Naive B cell (primary cell): ENCODE results near the gene CTIF. TPM values are rescaled to one million over a fixed set of nuclear protein-coding genes. Genes with fewer than 3 reads are reported as not detected.

Experiments used
- ATAC-seq, 2 donors: fragments of 150-1000 bp; cut with Tn5 transposase; 2 replicates each; pipeline ENCODE4 v1.10.0; 2021; ENCODE audit warnings: low read depth in 2 of 2, mild to moderate bottlenecking in 2 of 2, moderate library complexity in 2 of 2
- DNase-seq: peaks from one replicate; pipeline ENCODE4 v3.0.0; 2022
- H3K27ac Mint-ChIP-seq, 6 donors: one replicate each; pipeline ENCODE4 v1.8.0; 2020 to 2022; ENCODE audit warnings: mild to moderate bottlenecking in 6 of 6, mixed read lengths in 6 of 6, moderate library complexity in 5 of 6, inconsistent platforms in 2 of 6
- H3K27me3 Mint-ChIP-seq, 3 donors: one replicate each; pipeline ENCODE4 v1.8.0; 2021 to 2022; ENCODE audit warnings: mixed read lengths in 3 of 3, mild to moderate bottlenecking in 1 of 3
- H3K36me3 Mint-ChIP-seq, 2 donors: one replicate each; pipeline ENCODE4 v1.8.0; 2020 to 2022; ENCODE audit warnings: mixed read lengths in 2 of 2, inconsistent platforms in 1 of 2, mild to moderate bottlenecking in 1 of 2
- H3K4me1 Mint-ChIP-seq, 3 donors: one replicate each; pipeline ENCODE4 v1.8.0; 2020 to 2022; ENCODE audit warnings: mixed read lengths in 3 of 3, inconsistent platforms in 1 of 3, mild to moderate bottlenecking in 1 of 3, moderate library complexity in 1 of 3
- H3K4me3 Mint-ChIP-seq, 8 donors: one replicate each; pipeline ENCODE4 v1.8.0; 2020 to 2022; ENCODE audit warnings: mild to moderate bottlenecking in 8 of 8, mixed read lengths in 8 of 8, moderate library complexity in 8 of 8, inconsistent platforms in 2 of 8
- H3K9me3 Mint-ChIP-seq, 7 donors: one replicate each; pipeline ENCODE4 v1.8.0; 2020 to 2022; ENCODE audit warnings: mixed read lengths in 7 of 7, mild to moderate bottlenecking in 5 of 7, inconsistent platforms in 2 of 7, moderate library complexity in 1 of 7
- polyA plus RNA-seq, 6 donors: library from polyadenylated mRNA; unstranded; fragments of 300-500 nt; fragmentation: Illumina TruSeq; gene quantifications; one replicate each; pipeline ENCODE4 v1.2.3, GENCODE V29; 2021; ENCODE audit warnings: low read depth in 6 of 6

The CTIF gene
- polyA plus RNA-seq, 6 donors from 2014 or later, result 0.29 to 1.1 (median 0.66) TPM; not detected in 2

DNA sequence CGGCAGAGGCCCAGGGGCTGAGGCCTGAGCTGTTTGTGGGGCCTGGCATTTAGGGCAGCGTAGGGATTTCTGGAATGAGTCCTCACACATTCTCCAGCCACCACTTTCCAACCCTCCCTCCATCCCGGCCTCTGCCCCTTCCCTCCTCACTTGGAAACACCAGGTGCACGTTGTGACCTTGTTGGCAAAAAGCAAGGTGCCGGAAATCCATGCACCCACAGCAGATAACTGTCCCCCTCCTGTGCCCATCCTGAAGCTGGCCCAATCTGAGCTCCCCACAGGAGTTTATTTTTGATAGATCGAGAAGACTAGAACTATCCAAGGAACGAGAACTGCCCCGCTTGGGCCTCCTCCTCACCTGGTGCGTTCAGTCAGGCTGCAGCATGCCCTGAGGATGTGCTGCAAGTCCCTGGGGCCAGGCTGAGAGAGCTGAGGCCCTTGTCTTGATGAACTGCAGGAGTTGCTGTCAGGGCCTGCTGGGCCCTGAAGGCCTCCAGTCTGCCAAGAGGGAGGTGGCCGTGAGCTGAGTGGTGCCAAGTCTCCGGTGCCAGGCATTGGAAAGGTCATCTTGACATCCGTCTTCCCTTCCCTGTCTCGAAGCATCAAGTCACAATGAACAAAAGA lies 55.8 kb downstream of the CTIF start:
- Mint-ChIP-seq H3K4me1 (peaks cover 0 to under 1% (median 0%) of the 10 kb centered on the region in 3 donors), H3K27me3 (no peaks in the 10 kb centered on the region), H3K9me3 (no peaks in the 10 kb centered on the region), H3K36me3 (no peaks in the 10 kb centered on the region), H3K4me3 (no peak overlapping the region), H3K27ac (no peak overlapping the region)
- ATAC-seq, result no peak
- no peak for DNase-seq

DNA sequence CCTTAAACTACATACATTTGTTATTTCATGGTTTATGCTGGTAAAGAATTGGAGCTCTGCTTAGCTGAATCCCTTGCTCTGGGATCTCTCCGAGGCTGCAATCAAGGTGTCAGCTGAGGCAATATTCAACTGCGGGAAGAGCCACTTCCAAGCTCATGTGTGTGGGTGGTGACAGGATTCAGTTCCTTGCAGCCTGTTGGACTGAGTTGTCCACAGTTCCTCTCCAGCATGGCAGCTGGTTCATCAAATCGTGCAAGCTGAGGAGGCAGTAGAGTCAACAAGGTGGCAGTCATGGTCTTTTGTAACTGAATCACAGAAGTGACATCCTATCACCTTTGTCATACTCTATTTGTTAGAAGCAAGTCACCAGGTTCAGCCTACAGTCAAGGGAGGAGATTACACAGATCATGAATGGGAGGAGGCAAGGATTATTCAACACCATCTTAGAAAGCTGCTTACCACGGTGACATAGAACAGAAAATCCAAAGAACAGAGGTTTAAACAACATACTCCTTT lies 56.9 kb downstream of the CTIF start:
- H3K9me3 Mint-ChIP-seq, result no peaks in the 10 kb centered on the region
- H3K27ac Mint-ChIP-seq, result no peak overlapping the region
- no peak overlapping the region for H3K4me3 Mint-ChIP-seq
- DNase-seq (no peak), ATAC-seq (no peak)
- no peaks in the 10 kb centered on the region for H3K27me3 Mint-ChIP-seq
- H3K4me1 Mint-ChIP-seq, result no peaks in the 10 kb centered on the region
- no peaks in the 10 kb centered on the region for H3K36me3 Mint-ChIP-seq

GRCh38 chr18:48597110-48597509 lies 58.3 kb downstream of the CTIF start:
- Mint-ChIP-seq H3K4me1 (peaks cover 0 to 2% (median 0%) of the 10 kb centered on the region in 3 donors), H3K27ac (no peak overlapping the region), H3K27me3 (no peaks in the 10 kb centered on the region), H3K9me3 (no peaks in the 10 kb centered on the region), H3K4me3 (no peak overlapping the region), H3K36me3 (no peaks in the 10 kb centered on the region)
- ATAC-seq (no peak), DNase-seq (no peak)

DNA sequence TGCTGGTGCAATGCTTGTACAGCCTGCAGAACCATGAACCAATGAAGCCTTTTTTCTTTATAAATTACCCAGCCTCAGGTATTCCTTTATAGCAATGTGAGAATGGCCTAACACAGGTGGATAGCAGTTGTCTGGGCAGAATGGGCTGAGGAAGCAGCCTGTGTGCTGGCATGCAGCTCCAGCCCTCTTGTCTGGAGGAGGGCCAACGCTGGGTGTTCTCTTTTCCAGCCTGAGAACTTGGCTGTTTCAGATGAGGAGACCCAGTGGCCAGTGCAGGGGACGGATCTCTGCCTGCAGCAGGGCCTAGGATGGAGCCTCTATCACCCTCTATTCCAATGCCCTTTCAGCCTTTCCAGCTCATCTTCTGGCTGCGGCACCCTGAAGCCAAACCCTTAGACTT lies 58.8 kb downstream of the CTIF start:
- Mint-ChIP-seq H3K27ac (no peak overlapping the region), H3K27me3 (no peaks in the 10 kb centered on the region), H3K4me3 (no peak overlapping the region), H3K9me3 (peaks cover 0 to 2% (median 0%) of the 10 kb centered on the region in 7 donors), H3K4me1 (peaks cover 0 to 2% (median 0%) of the 10 kb centered on the region in 3 donors), H3K36me3 (no peaks in the 10 kb centered on the region)
- ATAC-seq (no peak), DNase-seq (no peak)

DNA sequence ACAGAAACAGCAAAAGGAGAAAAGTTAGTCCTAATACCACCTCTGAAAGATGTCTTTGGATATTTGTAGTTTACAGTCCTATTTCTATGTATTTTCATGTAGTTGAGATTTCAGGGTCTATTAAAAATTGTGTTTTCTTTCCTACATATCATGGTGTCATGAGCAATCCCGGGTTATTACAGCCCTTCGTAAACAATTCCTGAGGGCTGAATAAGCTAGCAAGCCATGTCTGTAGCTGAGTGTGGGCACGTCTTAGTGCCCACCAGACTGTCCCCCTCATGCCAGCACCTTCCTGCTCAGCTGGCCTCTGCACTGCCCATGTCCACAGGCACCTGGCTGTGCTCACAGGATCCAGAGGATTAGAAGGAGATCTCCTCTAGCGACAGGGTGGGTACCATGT lies 60.6 kb downstream of the CTIF start:
- Mint-ChIP-seq H3K4me1 (peaks cover 0 to 2% (median 0%) of the 10 kb centered on the region in 3 donors), H3K27me3 (no peaks in the 10 kb centered on the region), H3K27ac (no peak overlapping the region), H3K4me3 (no peak overlapping the region), H3K36me3 (peaks cover 0 to 9% of the 10 kb centered on the region in 2 donors), H3K9me3 (peaks cover 0 to 10% (median 1%) of the 10 kb centered on the region in 7 donors)
- ATAC-seq (no peak), DNase-seq (no peak)

DNA sequence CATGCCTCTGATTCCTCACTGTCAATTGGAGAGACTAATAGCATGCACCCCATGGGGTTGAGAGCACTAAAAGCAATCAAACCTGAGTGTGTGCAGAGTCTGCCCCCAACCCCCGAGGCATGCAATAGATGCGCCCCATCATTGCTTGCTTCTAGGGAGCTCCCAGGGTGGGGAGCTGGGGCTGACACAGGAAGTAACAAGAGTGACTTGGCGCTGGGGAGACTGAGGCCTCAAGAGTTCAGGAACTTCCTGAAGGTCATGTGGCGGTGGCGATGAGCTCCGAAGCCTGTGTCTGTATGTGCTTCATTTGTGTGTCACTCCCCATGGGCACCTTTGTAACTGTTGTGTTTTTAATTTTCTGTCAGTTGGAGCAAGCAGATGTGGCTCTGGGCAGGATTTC lies 61.2 kb downstream of the CTIF start:
- Mint-ChIP-seq H3K36me3 (peaks cover 0 to 9% of the 10 kb centered on the region in 2 donors), H3K27ac (no peak overlapping the region), H3K9me3 (peaks cover 0 to 10% (median 1%) of the 10 kb centered on the region in 7 donors), H3K27me3 (no peaks in the 10 kb centered on the region), H3K4me3 (no peak overlapping the region), H3K4me1 (peaks cover 0 to 2% (median 0%) of the 10 kb centered on the region in 3 donors)
- no peak for ATAC-seq
- no peak for DNase-seq

GRCh38 chr18:48600456-48601090 lies 61.7 kb downstream of the CTIF start:
- Mint-ChIP-seq H3K27ac (no peak overlapping the region), H3K36me3 (peaks cover 0 to 9% of the 10 kb centered on the region in 2 donors), H3K4me1 (peaks cover 0 to 2% (median 0%) of the 10 kb centered on the region in 3 donors), H3K9me3 (peaks cover 0 to 10% (median 1%) of the 10 kb centered on the region in 7 donors), H3K4me3 (no peak overlapping the region), H3K27me3 (no peaks in the 10 kb centered on the region)
- no peak for DNase-seq
- no peak for ATAC-seq

DNA sequence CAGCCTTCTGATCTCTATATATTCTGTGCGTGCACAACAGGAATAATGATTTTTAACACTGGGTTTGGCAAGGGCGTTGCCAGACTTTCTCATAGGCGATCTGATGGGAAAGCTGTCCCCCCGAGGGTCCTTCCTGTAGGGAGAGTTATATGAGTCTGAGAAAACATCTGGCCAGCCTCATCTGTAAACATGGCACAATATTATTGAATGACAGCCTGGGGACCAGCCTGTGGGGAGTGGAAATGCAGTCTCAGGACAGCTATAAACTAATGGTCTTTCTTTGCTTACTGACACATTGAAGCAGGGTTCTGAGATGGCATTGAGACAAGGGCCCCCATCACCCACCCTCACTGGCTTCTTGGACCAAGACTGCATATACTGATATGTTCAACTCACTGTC lies 62.5 kb downstream of the CTIF start:
- ATAC-seq (no peak), DNase-seq (no peak)
- peak overlapping the region in 1 of 6 donors; percentile 18 for H3K27ac Mint-ChIP-seq
- H3K9me3 Mint-ChIP-seq, result peaks cover 0 to 10% (median 1%) of the 10 kb centered on the region in 7 donors
- H3K36me3 Mint-ChIP-seq, result peaks cover 0 to 9% of the 10 kb centered on the region in 2 donors
- peaks cover 0 to 2% (median 0%) of the 10 kb centered on the region in 3 donors for H3K4me1 Mint-ChIP-seq
- H3K27me3 Mint-ChIP-seq, result no peaks in the 10 kb centered on the region
- no peak overlapping the region for H3K4me3 Mint-ChIP-seq

DNA sequence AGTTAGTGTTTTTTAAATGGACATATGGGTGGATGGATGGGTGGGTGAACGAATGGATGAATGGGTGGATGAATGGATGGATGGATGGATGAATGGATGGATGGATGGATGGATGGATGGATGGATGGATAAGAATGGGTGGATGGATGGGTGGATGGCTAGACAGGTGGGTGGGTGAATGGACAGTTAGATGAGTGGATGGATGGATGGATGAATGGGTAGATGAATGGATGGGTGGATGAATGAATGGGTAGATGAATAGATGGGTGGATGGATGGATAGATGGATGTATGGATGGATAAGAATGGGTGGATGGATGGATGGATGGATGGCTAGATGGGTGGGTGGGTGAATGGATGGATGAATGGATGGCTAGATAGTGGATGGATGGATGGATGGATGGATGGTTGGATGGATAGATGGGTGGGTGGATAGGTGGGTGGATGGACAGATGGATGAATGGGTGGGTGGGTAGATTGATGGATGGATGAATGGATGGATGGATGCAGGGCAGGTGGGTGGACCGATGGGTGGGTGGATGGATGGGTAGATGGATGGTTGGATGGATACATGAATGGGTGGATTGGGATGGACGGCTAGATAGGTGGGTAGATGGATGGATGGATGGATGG lies 64.0 kb downstream of the CTIF start:
- Mint-ChIP-seq H3K4me3 (no peak overlapping the region), H3K36me3 (peaks cover 0 to 9% of the 10 kb centered on the region in 2 donors), H3K27ac (no peak overlapping the region), H3K9me3 (peaks cover 0 to 10% (median 1%) of the 10 kb centered on the region in 7 donors), H3K4me1 (peaks cover 0 to 2% (median 0%) of the 10 kb centered on the region in 3 donors), H3K27me3 (no peaks in the 10 kb centered on the region)
- DNase-seq (no peak), ATAC-seq (no peak)

- no peak overlapping the region for H3K27ac Mint-ChIP-seq
- H3K9me3 Mint-ChIP-seq, result peaks cover 0 to 10% (median 1%) of the 10 kb centered on the region in 7 donors
- H3K4me1 Mint-ChIP-seq, result peaks cover 0 to 2% (median 2%) of the 10 kb centered on the region in 3 donors
- H3K27me3 Mint-ChIP-seq, result no peaks in the 10 kb centered on the region
- ATAC-seq (no peak), DNase-seq (no peak)
- H3K4me3 Mint-ChIP-seq, result no peak overlapping the region
- peaks cover 0 to 9% of the 10 kb centered on the region in 2 donors for H3K36me3 Mint-ChIP-seq
These were observed 66.6 kb downstream of the CTIF start for GRCh38 chr18:48605408-48605845.

DNA sequence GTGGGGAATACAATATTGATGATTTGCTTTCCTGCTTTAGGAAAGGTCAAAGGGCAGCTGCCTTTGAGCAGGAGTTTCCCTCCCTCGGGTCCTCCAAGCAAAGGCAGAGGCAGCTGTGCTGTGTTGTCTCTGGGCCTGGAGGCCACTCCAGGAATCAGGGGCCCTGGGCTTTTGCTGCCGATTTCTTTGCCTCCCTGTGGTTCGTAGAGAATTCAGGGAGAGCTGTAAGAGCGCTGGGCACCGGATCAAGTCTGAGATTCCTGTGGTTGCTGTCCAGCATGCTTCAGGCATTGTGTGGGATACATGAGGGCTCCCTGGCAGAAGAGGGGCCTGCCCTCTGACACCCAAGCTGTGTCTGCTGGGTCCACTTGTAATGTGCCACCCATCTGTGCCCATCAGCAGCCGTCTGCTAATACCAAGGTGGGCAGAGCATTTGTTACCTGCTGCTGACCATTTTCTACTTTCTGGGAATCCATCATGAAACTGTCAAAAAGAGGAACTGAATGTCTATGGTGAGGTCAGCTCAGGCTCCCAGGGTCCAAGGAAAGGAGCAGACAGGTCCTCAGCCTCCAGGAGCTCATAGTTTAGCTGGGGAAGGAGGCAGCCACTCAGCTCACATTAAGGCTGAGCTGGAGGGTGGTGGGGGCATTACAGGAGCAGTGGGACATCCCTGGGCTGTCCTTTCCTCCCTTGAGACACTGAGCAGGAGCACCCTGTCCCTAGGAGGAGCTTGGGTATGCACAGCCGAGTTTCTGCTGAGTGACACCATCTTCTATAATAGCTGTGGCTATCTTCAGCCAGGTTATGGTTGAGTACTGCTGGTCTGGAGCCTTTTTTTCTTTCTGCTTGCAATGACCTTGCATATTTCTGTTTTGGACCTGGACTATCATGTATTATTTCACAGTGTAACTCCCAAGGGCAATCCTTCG lies 68.5 kb downstream of the CTIF start:
- Mint-ChIP-seq H3K4me1 (peaks cover 0 to 2% (median 0%) of the 10 kb centered on the region in 3 donors), H3K36me3 (peaks cover 0 to 9% of the 10 kb centered on the region in 2 donors), H3K9me3 (peaks cover 0 to 10% (median 1%) of the 10 kb centered on the region in 7 donors), H3K27ac (no peak overlapping the region), H3K27me3 (no peaks in the 10 kb centered on the region), H3K4me3 (no peak overlapping the region)
- ATAC-seq, result no peak
- DNase-seq, result no peak

GRCh38 chr18:48608581-48608980 lies 69.8 kb downstream of the CTIF start:
- ATAC-seq, result no peak
- no peaks in the 10 kb centered on the region for H3K9me3 Mint-ChIP-seq
- peaks cover 0 to 2% (median 0%) of the 10 kb centered on the region in 3 donors for H3K4me1 Mint-ChIP-seq
- DNase-seq, result no peak
- no peak overlapping the region for H3K27ac Mint-ChIP-seq
- no peaks in the 10 kb centered on the region for H3K27me3 Mint-ChIP-seq
- H3K36me3 Mint-ChIP-seq, result peaks cover 0 to under 1% of the 10 kb centered on the region in 2 donors
- H3K4me3 Mint-ChIP-seq, result no peak overlapping the region

DNA sequence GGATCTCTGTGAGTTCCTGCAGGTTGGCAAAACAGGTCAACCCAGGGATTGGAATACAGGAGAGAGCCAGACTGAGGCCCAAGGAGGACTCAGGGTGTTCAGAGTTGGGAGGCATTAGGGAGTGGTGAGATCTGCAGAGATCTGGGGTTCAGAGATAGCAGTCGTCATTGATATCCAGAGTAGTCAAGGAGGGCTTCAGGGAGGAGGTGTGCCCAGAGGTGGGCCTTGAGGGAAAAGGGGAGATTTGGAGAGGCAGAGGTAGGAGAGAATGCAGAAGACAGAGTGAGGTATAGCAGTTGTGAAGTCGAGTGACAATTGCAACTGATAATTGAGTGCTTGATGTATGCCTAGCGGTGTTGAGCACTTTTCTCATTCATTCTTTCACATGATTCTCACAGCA lies 70.3 kb downstream of the CTIF start:
- Mint-ChIP-seq H3K9me3 (no peaks in the 10 kb centered on the region), H3K4me1 (peaks cover 0 to 2% (median 0%) of the 10 kb centered on the region in 3 donors), H3K36me3 (no peaks in the 10 kb centered on the region), H3K27ac (peak overlapping the region in 1 of 6 donors; percentile 58), H3K27me3 (no peaks in the 10 kb centered on the region), H3K4me3 (no peak overlapping the region)
- ATAC-seq (no peak), DNase-seq (no peak)
